ENCODE data around the gene MROH2A.

The MROH2A gene

GRCh38 chr2:233811087-233811486, 33.0 kb downstream of the MROH2A start:
- H3K4me3 ChIP-seq (ENCODE audit: low read depth, low read length), result no peak overlapping the region
- POLR2A ChIA-PET, result no interaction called here
- no peaks in the 10 kb centered on the region for H3K4me1 ChIP-seq (ENCODE audit: control insufficient read depth, insufficient read depth, low read length)
- TF ChIP-seq ZBTB10 (tag by site-specific recombination; IDR thresholded peaks at IDR 0.05) (no peak), ZNF416 (tag by site-specific recombination; IDR thresholded peaks at IDR 0.05) (no peak)
- no peaks in the 10 kb centered on the region for H3K36me3 ChIP-seq (ENCODE audit: control insufficient read depth in 2 of 2, insufficient read depth in 1 of 2, low read length in 2 of 2)
- no peaks in the 10 kb centered on the region for H3K9me3 ChIP-seq (ENCODE audit: control insufficient read depth, insufficient read depth, low read depth, low read length)
- H3K27ac ChIP-seq (ENCODE audit: extremely low read depth, low read depth, low read length), result no peak overlapping the region
- CTCF ChIA-PET, result interaction anchor here (0.5 kb wide), 2 partner anchors 114 to 277 kb away, joined by 3 read pairs; no protein-coding TSS in a partner anchor

DNA sequence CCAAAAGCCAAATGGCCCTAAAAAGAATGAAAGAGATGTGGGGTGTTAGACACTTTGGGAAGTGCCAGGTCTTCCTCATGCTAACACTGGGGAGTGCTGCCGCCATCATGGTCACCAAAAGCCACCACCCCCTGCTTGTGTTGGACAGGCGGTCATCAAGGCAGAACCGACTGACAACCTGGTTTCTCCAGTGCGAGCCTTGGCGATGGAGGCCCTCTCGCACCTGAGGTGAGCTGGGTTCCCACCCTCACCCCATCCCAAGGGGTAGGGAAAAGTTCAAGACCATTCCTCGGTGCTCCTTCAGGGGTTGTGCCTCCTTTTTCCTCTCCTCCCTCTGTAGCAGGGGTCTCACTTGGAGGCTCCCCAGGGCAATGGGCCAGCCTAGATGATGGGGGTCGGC, 33.6 kb downstream of the MROH2A start:
- Histone ChIP-seq H3K9me3 (ENCODE audit: control insufficient read depth, insufficient read depth, low read depth, low read length) (no peaks in the 10 kb centered on the region), H3K36me3 (ENCODE audit: control insufficient read depth in 2 of 2, insufficient read depth in 1 of 2, low read length in 2 of 2) (no peaks in the 10 kb centered on the region), H3K4me3 (ENCODE audit: low read depth, low read length) (no peak overlapping the region), H3K27ac (ENCODE audit: extremely low read depth, low read depth, low read length) (no peak overlapping the region), H3K4me1 (ENCODE audit: control insufficient read depth, insufficient read depth, low read length) (peaks cover 2% of the 10 kb centered on the region; the same call in 1 of the 2 replicates)
- CTCF ChIA-PET, result no interaction called here
- POLR2A ChIA-PET, result no interaction called here
- TF ChIP-seq ZNF112 (tag by site-specific recombination; IDR thresholded peaks at IDR 0.05) (no peak), ZNF626 (tag by site-specific recombination; IDR thresholded peaks at IDR 0.05) (no peak)

GRCh38 chr2:233813236-233814055, 35.3 kb downstream of the MROH2A start:
- ChIA-PET CTCF (no interaction called here), POLR2A (no interaction called here)
- peaks cover 5% of the 10 kb centered on the region; the same call in 1 of the 2 replicates for H3K4me1 ChIP-seq (ENCODE audit: control insufficient read depth, insufficient read depth, low read length)
- H3K4me3 ChIP-seq (ENCODE audit: low read depth, low read length), result no peak overlapping the region
- H3K27ac ChIP-seq (ENCODE audit: extremely low read depth, low read depth, low read length), result no peak overlapping the region
- H3K36me3 ChIP-seq (ENCODE audit: control insufficient read depth in 2 of 2, insufficient read depth in 1 of 2, low read length in 2 of 2), result no peaks in the 10 kb centered on the region
- H3K9me3 ChIP-seq (ENCODE audit: control insufficient read depth, insufficient read depth, low read depth, low read length), result no peaks in the 10 kb centered on the region
- TF ChIP-seq FEZF1 (tag by site-specific recombination; IDR thresholded peaks at IDR 0.05) (no peak), ZNF148 (tag by site-specific recombination; IDR thresholded peaks at IDR 0.05; ENCODE audit: borderline replicate concordance) (no peak), ZNF132 (tag by site-specific recombination; IDR thresholded peaks at IDR 0.05; ENCODE audit: borderline replicate concordance) (no peak), ZNF169 (tag by site-specific recombination; IDR thresholded peaks at IDR 0.05) (no peak), ZNF140 (tag by site-specific recombination; IDR thresholded peaks at IDR 0.05) (no peak), ZSCAN30 (tag by site-specific recombination; IDR thresholded peaks at IDR 0.05) (no peak), ZNF274 (IDR thresholded peaks at IDR 0.05; ENCODE audit: low read length) (no peak), ZNF274 (tag by site-specific recombination; IDR thresholded peaks at IDR 0.05; ENCODE audit: borderline replicate concordance) (no peak), ZNF175 (tag by site-specific recombination; IDR thresholded peaks at IDR 0.05) (no peak), HIC1 (tag by site-specific recombination; IDR thresholded peaks at IDR 0.05) (no peak), ZNF654 (tag by site-specific recombination; IDR thresholded peaks at IDR 0.05; ENCODE audit: low read depth) (no peak), ZNF280C (tag by site-specific recombination; IDR thresholded peaks at IDR 0.05) (no peak), ZSCAN16 (tag by site-specific recombination; IDR thresholded peaks at IDR 0.05) (no peak), GLI2 (tag by site-specific recombination; IDR thresholded peaks at IDR 0.05; ENCODE audit: borderline replicate concordance, low read depth) (no peak)
- TF ChIP-seq, protein P1, sequence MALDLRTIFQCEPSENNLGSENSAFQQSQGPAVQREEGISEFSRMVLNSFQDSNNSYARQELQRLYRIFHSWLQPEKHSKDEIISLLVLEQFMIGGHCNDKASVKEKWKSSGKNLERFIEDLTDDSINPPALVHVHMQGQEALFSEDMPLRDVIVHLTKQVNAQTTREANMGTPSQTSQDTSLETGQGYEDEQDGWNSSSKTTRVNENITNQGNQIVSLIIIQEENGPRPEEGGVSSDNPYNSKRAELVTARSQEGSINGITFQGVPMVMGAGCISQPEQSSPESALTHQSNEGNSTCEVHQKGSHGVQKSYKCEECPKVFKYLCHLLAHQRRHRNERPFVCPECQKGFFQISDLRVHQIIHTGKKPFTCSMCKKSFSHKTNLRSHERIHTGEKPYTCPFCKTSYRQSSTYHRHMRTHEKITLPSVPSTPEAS (tag by site-specific recombination; IDR thresholded peaks at IDR 0.05), result no peak

All from HEK293 (cell line).